ENCODE data around the gene PRPS2. TPM values are rescaled to one million over a fixed set of nuclear protein-coding genes. Genes with fewer than 3 reads are reported as not detected.

The PRPS2 gene
- total RNA-seq: 37.6 and 39.7 TPM in 2 replicates

DNA sequence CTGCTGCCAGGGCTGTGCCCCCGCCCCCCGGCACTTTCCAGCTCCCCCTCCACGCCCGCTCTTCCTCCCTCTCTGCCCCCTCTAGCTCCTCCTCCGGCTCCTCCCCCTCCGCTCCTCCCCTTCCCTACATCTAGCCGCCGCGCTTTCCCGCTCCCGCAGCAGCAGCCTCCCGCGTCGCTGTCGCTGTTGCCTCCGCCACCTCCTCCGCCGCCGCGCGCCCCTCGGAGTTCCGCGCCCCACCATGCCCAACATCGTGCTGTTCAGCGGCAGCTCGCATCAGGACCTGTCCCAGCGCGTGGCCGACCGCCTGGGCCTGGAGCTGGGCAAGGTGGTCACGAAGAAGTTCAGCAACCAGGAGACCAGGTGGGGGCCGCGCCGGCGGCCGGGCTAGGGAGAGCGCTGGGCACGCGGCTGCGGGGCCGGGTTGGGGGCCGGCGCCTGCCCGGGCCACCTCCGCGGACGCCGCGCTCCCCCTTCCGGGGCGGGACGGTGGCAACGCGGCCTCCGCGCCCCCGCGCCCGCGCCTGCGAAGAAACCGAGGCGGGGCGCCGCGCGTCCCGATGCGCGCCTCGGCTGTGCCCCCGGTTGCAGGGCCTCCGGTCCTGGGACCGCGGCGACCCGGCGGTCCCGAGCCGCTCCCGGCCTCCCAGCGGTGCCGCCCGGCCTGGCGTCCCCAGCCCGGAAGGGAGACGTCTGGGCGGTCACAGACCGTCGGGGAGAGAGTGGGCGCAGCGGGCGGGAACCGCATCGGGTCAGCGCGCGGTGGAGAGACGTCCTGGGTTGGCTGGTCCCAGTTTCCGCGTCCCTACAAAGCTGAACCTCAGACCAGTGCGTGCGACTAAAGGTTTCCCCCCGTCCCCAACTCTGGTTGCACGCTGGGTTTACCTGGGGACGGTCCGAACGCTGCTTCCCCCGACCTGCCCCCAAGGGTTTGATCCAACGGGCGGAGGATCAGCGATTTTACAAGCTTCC lies at the start of gene PRPS2:
Gene PRPS2, plus strand, starts transcription at position 156 of the 972 bp plus-strand sequence. Its CDS starts 86 bp downstream, at position 242.
- DNase-seq (ENCODE audit: low read depth, low spot score): no peak

DNA sequence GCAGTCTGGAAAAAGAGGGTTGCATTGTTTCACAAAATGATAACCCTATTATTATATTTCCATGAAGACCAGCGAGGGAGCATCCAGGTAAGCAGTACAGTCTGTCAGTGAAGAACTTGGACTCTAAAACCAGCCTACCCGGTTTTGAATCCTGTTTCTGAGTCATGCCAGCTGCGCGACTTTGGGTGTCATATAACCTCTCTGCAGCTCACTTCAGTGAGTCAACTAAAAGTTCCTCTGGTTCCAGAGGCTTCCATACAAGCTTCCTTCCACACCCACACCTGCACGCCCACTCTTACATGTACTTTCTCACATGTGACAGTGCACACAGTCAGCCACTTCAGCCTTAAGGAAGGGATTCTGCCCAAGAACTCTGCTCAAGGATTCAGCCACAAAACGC lies 49.8 kb upstream of the PRPS2 start:
- no peak for DNase-seq (ENCODE audit: low read depth, low spot score)

DNA sequence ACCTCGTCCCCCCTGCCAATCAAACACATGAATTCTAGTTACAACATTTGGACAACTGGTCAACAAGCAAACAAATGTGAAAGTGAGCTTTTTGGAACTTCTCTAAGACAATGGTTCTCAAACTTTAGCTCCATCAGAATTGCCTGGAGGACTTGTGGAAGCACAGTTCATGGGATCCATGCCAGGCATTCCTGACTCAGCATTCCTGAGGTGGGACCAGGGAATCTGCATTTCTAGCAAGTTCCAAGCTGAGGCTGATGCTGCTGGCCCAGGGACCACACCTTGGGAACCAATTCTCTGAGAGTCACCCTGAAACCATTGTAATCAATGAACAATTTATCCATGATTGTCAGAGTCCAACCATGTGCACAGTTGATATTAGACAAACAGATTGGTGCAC lies 43.8 kb upstream of the PRPS2 start:
- no peak for DNase-seq (ENCODE audit: low read depth, low spot score)

DNA sequence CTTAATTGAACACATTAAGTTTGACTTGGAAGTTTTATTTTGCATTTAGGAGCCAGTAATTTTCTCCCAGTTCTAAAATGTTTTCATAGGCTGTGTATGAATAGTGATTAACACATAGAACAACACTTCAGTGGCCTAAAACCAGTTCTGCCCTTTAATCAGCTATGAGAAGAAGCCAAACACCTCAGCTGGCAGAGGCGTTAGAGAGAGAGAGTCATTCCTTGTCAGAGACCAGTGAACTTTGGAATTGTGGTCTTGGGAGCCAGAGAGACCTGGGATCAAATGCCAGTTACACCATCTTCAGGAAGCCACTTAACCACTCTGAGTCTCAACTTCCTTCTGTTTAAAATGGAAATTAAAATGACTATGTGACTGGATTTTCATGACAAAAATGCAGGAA lies 39.3 kb upstream of the PRPS2 start:
- no peak for DNase-seq (ENCODE audit: low read depth, low spot score)

DNA sequence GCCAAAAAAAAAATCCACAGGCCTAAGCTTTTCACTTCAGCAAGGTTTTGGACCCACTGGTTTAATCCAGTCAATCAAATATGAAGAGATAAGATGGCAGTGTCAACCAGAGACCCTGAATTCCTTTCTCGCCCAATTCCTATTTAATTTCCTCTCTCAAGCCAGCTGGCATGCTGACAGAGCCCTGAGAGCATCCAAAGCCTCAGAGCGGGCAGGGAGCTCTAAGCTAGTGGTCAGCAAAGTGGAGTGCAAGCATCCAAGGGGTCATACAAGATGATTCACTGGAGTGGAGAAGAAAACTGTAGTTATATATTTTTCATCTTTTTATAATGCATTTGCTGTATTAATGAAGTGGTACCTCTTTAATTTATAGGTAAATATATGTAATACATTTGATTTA lies 37.8 kb upstream of the PRPS2 start:
- no peak for DNase-seq (ENCODE audit: low read depth, low spot score)

DNA sequence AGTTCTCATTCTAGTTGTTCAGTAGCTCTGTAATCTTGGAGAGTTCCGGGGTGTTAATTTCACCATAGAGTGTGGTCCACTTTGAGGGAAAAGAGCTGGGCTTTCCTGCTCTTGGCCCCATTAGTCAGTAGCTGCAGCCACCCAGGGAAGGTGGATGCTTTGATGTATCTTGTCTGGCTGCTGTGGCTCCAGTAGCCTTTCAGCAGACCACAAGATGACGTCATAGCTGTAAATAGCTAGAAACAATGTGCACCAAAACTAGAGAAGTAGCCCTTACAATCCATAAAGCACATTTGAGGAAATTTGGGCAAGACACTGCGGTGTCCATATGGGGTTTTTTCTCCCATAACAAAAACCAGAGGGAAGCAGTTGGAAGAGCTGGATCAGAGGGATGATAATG lies 32.9 kb upstream of the PRPS2 start:
- no peak for DNase-seq (ENCODE audit: low read depth, low spot score)

DNA sequence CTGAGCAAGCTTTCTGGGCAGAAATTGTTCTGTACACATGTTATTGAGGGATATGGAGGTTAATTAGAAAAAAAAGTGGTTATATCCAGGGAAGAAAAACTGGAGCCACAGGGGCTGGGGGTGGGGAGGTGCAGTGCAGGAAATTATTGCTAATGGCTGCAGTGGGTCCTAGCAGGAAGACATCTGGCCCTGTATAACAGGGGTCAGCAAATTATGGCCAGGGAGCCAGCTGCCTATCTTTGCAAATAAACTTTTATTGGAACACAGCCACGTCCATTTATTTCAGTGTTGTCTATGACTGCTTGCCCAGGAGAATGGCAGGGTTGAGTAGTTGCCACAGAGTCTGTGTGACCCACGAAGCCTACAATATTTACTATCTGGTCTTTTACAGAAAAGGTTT lies 23.4 kb upstream of the PRPS2 start:
- DNase-seq (ENCODE audit: low read depth, low spot score): no peak

DNA sequence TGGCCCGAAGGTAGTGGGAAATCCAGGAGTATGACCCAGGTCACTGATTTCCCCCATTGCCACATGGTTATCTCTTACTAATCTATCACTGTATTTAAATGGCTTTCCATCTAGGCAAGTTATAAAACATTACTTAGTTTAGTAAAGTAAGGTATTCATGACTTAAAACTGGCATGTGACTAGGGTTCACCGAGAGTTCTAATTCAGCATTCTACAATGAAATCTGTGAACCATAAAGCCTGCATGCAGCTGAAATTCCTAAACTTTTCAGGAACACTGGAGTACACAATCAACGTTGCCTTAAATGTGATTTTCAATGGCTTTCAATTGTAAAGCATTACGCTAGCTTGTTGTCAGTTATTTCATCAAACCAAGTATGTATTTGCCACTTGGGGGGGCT lies 22.7 kb upstream of the PRPS2 start:
- no peak for DNase-seq (ENCODE audit: low read depth, low spot score)

DNA sequence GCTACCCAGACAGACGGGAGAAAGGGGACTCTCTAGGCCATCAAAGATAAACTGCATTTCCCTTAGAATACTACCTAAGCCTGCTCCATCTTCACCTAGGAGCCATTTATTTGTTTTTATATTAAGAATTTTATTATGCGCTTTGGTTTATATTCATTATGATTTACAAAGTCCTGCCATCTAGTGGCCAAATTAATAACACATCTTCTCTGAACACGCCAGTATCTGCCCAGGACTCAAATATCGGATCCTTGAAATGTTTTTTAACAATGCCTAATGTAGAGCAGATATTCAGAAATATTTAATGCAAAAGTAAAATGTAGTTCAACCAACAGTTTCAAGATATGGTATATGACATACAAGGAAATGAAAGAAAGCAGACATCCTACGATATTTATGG lies 20.8 kb upstream of the PRPS2 start:
- no peak for DNase-seq (ENCODE audit: low read depth, low spot score)

DNA sequence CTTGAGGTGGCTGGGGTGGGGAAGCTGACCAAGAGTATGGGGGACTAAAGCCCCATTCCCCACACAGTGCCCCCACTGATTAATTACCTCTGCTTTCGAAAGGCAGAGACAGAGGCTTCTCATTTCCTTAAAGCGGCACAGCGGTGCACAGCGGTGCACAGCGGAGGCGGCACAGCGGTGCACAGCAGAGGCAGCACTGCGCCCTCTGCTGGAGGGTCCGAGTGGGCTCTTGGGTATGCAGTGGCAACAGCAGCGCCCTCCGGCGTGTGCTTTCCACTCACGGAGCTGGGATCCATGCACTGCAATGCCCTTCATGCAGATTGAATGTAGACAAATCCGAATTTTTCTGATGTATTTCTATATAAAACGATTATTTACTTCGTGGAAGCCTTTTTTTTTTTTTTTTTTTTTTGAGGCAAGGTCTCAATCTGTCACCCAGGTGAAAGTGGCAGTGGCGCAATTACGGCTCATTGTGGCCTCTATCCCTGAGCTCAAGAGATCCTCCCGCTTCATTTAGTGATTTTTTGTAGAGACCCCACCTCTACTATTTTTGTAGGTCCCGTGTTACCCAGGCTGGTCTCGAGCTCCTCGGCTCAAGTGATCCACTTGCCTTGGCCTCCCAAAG lies 19.7 kb upstream of the PRPS2 start:
- DNase-seq (ENCODE audit: low read depth, low spot score): no peak

DNA sequence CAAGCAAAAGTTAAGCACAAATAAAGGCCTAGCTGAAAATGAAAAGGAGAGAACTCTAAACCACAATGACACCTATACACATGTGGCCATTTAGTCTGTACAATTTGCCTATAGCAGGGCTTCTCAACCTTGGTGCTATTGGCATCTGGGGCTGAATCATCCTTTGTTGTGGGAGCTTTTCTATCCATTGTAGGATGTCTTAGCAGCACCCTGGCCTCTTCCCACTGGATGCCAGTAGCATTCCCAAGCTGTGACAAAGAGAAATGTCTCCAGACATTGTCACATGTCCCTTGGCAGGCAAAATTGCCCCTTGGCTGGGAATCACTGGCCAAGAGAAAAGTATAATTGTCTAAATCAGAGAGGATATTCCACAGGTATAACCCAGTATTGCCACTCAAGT lies 13.5 kb upstream of the PRPS2 start:
- no peak for DNase-seq (ENCODE audit: low read depth, low spot score)

DNA sequence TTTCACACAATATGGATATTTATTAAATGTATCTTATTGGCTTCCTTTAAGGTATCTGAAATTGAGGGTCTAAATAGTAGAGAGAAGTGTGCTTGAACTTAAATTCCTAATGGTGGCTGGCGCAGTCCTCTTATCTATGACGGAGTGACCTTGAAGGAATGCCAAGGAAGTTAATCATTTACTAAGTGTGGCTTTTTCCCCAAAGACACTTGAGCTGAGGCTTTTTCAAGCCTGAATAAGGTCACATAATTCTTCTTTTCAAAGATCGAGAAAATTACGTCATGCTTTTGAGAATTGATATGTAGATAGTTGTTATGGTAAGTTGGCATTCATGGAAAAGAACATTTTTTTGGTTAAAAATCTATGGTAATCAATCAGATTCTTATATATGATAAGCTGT lies 11.7 kb upstream of the PRPS2 start:
- DNase-seq (ENCODE audit: low read depth, low spot score): no peak

DNA sequence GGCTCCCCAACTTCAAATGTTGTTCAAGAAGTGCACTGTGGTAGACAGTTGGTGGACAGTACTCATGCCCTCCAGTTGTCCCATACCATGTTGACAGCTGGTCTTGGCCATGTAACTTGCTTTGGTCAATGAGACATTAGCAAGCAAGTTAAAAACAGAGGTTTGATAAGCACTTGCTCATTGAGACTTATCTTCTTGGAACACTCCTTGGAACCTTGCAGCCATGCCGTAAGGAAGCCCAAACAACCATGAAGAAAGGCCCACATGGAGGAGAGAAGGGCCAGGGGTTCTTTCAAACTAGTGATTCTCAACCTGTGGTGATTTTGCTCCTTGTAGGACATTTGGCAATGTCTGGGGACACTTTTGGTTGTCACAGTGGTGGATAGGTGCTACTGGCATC lies 2.6 kb upstream of the PRPS2 start:
- no peak for DNase-seq (ENCODE audit: low read depth, low spot score)

DNA sequence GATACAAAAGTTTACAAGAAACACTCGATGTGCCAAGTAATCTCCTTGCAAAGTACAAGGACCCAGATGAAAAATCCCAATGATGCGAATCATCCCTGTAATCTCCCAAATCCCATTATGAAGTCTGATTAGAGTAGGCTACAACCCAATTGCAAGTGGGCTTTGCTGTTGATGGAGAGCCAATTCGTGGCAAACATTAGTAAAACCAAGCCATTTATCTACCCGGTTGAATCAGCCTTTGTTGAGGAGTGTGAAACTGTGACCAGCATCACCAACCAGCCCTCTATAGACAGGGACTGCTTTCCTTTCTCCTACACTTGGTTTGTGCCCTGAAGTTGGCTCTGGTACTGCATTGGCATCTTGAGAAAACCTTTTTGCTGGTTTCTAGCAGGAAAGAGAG lies 1.2 kb upstream of the PRPS2 start:
- no peak for DNase-seq (ENCODE audit: low read depth, low spot score)

DNA sequence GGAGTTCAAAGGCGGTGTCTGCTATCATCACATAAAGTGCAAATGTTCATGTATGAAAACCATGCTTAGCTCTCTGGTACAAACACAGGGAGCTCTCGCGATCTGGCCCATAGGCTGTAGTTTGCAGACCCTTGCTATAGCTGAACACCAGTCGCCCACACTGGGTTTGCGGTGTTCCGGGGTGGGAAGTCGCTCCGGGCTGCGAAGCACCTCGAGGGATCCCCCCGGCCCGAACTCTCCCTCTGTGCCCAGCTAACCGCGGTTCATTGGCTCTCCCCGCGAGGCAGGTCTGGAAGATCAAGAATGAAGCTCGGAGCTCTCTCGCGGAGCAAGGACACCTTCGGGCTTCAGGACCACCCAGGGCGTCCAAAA lies 341 bp upstream of the PRPS2 start:
- no peak for DNase-seq (ENCODE audit: low read depth, low spot score)

DNA sequence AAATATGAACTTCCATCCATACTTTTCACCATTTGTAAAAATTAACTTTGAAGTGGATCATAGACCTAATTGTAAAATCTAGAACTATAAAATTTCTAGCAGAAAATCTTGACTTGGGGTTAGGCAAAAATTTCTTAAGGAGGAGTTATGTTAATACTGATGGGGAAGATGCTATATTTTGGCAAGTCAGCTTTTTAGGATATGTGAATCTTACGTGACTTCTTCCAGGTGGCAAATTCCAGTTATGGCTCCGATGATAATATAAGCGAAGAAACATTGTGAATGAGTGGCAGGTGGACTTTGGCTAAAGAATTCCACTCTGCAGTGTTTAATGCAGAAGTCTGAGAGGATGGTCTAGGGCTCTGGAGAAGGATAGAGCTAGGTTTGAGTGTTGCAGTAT lies 1.5 kb downstream of the PRPS2 start:
- no peak for DNase-seq (ENCODE audit: low read depth, low spot score)

DNA sequence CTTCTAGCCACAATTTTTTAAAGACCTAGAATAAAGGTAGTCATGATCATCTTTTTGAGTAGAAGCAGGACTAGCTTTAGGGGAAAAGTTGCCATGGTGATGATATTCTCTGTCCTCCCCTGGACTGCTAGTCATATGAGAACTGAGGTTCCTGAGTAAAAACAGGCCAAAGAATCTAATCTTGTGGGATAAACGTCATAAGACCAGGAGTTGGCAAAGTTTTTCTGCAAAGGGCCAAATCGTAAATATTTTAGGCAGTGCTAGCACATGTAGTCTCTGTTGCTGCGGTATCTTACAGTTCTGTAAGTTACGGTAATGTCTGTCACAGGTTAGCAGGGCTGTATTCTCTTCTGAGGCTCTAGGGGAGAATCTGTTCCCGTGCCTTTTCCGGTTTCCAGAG lies 3.4 kb downstream of the PRPS2 start:
- no peak for DNase-seq (ENCODE audit: low read depth, low spot score)

DNA sequence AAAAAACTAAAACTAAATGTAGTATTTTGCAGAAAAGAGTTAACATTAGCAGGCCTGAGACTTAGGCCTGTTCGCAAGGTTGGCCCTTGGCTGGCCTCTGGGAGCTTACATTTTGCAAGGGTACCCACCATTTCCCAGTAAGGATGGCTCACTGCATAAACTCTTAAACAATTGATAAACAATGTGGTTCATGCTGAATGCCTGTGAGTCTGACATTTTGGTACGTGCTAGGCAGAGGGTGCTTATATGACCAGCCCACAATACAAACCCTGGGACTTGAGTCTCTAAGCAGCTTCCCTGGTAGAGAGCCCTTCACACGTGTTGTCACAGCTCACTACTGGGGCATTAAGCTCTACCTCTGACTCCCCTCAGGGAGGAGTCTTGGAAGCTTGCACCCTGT lies 7.4 kb downstream of the PRPS2 start:
- DNase-seq (ENCODE audit: low read depth, low spot score): no peak

DNA sequence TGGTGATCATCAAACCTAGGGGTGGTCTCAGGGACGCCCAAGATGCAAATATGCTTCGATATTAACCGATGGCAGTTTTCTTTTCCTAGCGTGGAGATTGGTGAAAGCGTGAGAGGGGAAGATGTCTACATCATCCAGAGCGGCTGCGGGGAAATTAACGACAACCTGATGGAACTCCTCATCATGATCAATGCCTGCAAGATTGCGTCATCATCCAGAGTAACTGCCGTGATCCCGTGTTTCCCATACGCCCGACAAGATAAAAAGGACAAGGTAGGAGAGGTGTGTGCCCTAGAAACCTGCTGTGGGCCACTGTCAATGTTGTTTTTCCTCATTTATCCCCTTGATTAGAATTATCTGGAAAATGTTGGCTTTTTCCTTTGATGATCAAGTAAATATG lies 7.9 kb downstream of the PRPS2 start:
- no peak for DNase-seq (ENCODE audit: low read depth, low spot score)

DNA sequence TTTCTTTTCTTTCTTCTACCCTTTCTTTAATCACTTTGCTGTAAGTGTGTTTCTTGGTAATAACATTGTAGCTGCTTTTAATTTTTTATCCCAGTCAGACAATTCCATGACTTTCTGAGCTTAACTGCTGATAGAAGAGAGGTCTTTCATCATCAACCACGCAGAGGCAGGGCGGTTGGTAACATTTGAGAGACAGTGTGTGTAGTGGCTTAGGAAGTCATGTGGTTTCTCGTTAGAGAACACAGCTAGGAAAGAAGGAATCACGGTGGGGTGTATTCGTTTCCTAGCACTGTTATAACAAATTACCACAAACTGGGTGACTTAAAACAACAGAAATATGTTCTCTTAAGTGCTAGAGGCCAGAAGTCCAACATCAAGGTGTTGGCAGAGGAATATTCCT lies 11.5 kb downstream of the PRPS2 start:
- no peak for DNase-seq (ENCODE audit: low read depth, low spot score)

DNA sequence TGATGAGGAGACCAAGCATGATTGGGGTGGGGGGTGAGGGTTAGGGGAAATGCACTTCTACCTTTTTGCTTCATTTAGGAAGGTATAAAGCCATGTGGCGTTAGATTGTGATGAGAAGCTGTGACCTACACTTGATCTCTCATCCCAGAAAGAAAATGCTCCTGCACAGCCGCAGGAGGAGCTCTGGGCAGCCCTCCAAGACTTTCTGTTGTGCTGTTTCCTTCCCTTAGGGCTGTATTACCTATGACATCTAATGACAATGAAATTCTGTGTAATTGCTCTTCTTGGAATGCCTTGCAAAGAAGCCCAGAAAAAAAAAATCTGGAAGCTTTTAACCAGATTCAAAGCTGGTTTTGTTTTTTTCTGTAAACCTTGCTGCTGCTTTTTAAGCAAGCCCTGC lies 13.4 kb downstream of the PRPS2 start:
- DNase-seq (ENCODE audit: low read depth, low spot score): no peak

DNA sequence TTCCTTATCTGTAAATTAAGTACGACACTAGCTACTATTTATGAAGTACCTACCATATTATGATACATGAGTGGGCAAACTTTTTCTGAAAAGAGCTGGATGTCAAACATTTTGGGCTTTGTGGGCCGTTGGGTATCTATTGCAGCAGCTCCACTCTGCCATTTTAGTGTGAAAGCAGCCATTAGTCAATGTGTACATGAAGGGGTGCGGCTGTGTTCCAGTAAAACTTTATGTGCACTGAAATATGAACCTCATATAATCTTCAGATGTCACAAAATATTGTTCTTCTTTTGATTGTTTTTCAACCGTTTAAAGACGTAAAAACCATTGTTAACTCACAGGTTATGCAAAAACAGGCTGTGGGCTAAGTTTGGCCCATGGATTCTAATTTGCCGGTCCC lies 14.1 kb downstream of the PRPS2 start:
- no peak for DNase-seq (ENCODE audit: low read depth, low spot score)

DNA sequence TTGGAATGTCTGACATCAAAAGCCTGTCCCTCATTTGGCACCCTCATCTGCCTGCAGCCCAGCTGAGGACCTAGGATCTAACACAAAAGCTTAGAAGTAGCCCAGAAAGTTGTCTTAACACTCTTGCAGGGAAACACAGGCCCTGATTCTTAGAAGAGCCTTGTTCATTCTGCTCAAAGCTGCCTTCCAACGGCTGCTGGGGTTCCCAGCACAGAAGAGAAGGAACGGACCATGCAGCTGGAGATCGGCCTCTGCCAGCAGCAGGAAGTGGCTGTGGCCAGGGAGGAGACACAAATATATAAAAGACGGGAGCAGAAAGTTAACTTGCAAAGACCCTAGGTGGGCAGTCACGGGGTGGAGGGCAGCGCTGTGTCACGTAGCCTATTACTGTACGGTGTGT lies 20.4 kb downstream of the PRPS2 start:
- no peak for DNase-seq (ENCODE audit: low read depth, low spot score)

Data from pulmonary artery endothelial cell (primary cell).